Skeletal muscle satellite cell (primary cell): ENCODE results near the gene MPP3.
A peak's percentile ranks its signal among the peaks of the same experiment; 100 is the strongest.

Experiments
- H3K27me3 ChIP-seq: 2 replicates; pipeline ENCODE4 v1.7.0; 2013; ENCODE audit warnings: low read length; ENCODE audit not compliant: control insufficient read depth, insufficient read depth
- H3K36me3 ChIP-seq: 2 replicates; pipeline ENCODE4 v1.7.0; 2013; ENCODE audit warnings: mild to moderate bottlenecking, control low read depth, low read length; ENCODE audit not compliant: insufficient read depth
- H3K4me1 ChIP-seq: 2 replicates; pipeline ENCODE4 v1.7.0; 2013; ENCODE audit warnings: low read length; ENCODE audit not compliant: control insufficient read depth, insufficient read depth
- H3K4me2 ChIP-seq: 2 replicates; pipeline ENCODE4 v1.7.0; 2013; ENCODE audit warnings: mild to moderate bottlenecking, low read length
- H3K4me3 ChIP-seq: 2 replicates; pipeline ENCODE4 v1.7.0; 2013; ENCODE audit warnings: low read length
- H3K9ac ChIP-seq: 2 replicates; pipeline ENCODE4 v1.7.0; 2013; ENCODE audit warnings: mild to moderate bottlenecking, low read depth, low read length, moderate library complexity
- H3K9me3 ChIP-seq: replicated peaks from 2 replicates; pipeline ENCODE4 v1.7.0; 2013; ENCODE audit warnings: mild to moderate bottlenecking, control low read depth, low read length

The MPP3 gene

DNA sequence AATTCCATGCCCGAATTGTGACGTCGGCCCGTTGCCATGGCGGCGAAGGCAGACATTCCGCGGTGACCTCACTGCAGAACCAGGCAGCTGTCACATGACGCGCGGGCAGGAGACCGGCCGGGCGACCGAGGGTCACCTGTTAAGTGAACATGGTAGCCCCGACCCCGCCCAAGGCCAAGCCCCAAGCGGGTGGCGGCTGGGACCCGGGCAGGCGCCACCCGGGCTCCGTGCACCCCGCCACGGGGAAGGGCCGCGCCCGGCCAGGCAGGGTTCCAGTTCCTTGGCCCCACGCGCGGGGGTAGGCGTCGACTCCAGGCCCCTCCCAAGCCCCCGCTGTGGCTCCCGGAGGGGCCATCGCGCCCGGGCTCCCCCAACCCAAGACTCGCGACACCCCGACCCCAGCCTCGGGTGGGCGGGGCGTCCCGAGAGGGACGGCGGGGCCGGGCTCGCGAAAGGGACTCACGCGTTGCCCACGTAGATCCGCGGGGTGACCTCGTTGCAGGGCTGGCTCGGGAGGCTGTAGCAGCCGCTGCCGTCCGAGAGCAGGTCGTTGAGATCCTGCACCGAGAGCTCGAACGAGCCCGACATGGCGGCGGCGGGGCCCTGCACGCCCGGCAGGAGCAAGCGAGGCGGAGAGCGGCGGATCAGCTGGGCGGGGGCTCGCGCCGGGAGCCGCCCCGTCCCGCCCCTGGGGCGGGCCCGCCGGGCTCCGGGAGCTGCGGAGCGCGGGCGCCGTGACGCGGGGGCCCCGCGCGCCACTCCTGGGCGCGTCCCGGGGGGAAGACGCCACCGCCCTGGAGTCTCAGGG, 54.4 kb downstream of the MPP3 start, which contains the start of gene DUSP3:
Gene DUSP3, minus strand, starts transcription at position 641 of the 808 bp plus-strand sequence. Its CDS starts 53 bp downstream, at position 588.
- Histone ChIP-seq H3K9ac (peak within 1 kb of the TSS; percentile 99), H3K27me3 (no peaks in the 10 kb centered on the region), H3K4me1 (peaks cover 26% of the 10 kb centered on the region), H3K9me3 (no peaks in the 10 kb centered on the region), H3K4me3 (peak within 1 kb of the TSS; percentile 96), H3K4me2 (peak within 1 kb of the TSS; percentile 97), H3K36me3 (peaks cover 26% of the 10 kb centered on the region)

DNA sequence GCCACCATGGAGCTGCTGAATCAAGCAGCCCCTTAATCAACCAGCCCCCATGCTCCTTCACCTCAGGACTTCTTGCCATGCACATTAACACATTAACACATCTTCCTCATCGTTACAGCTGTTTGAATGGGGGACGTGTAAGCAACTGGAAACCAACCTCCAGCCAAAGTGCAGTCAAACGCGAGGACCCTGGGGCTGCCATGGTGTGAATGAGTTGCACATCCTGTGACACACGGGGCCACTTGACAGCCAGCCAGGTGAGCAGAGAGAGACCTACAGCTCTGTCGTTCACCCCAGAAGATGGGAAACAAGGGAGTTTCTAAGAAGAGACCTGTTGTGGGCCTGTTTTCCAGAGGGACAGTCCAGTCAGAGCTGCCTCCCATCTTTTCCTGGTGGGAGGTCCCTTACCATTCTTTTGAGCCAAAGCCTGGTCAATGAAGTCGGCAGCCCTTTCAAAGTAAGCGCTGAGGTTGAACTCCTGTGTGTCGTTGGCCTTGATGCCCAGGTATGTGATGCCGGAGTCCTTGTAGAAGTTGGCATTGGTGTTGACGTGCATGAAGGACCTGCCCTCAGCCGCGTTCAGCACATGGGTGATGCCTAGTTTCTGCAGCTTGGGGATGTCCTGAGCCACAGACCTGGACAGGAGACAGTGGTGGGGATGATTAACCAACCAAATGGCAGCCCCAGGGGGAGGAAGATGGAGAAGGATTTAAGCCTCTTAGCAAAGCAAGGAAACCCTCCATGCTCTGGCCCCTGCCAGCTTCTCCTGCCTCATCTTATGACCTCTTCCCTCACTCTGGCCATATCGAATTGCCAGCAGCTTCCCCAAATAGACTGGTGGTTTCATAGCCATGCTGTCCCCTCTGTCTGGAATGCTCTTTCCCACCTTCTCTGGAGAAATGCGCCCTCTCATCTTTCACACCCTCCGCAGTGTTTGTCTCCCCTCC, 58.4 kb downstream of the MPP3 start:
- H3K4me1 ChIP-seq, result peaks cover 14% of the 10 kb centered on the region
- H3K36me3 ChIP-seq, result peaks cover 55% of the 10 kb centered on the region
- H3K27me3 ChIP-seq, result no peaks in the 10 kb centered on the region
- H3K4me2 ChIP-seq, result no peak overlapping the region
- H3K9me3 ChIP-seq, result no peaks in the 10 kb centered on the region
- H3K9ac ChIP-seq, result no peak overlapping the region
- H3K4me3 ChIP-seq, result no peak overlapping the region

DNA sequence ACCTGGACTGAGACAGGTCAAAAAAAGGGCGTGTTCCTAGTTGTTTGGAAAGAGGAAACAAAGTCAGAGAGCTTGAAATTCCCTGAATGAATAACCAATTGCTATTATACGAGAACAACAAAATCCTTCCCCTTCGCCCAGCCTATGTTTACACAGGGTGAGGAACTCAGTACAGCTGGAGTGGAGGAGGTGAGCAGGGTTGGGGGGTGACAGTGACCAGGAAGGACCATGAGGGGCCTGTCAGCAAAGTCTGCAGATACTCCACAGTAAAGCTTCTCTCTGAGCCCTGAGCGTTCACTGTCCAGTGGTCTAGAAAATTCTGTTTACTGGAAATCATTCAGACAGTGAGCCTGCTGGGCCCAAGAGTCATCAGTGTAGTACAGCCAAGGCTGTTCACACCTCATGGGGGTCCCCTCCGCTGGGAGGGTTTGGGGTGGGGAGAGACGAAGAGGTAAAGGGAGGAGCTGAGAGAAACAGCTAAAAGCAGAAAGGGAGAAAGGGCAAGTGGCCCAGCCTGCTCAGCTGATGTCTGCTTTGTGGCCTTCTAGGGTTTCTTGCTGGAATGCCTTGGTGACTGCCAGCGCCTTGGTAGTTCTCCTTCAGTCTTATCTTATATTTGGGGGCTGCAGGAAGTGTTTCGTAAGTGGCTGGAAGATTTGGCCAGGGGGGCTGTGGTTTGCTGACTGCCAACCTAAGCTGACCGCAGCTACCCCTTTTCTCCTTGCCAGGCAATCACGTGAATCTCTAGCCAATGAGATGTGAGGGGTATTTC, 59.9 kb downstream of the MPP3 start:
- Histone ChIP-seq H3K36me3 (peaks cover 68% of the 10 kb centered on the region), H3K9ac (no peak overlapping the region), H3K27me3 (no peaks in the 10 kb centered on the region), H3K4me3 (no peak overlapping the region), H3K9me3 (no peaks in the 10 kb centered on the region), H3K4me2 (no peak overlapping the region), H3K4me1 (peaks cover 8% of the 10 kb centered on the region)

DNA sequence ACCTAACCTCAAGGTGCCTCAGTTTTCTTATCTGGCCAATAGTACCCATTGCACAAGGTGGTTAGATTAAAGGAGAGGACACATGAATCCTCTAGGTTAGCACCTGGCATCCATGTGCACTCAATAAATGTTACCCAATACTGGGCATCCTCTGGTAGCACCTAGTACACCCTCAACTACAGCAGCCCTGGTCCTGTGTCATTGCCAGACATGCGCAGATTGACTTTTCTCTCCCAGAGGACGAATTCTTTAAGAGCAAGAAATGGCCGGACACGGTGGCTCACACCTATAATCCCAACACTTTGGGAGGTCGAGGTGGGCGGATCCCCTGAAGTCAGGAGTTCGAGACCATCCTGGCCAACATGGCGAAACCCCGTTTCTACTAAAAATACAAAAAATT, 61.5 kb downstream of the MPP3 start:
- no peaks in the 10 kb centered on the region for H3K9me3 ChIP-seq
- no peaks in the 10 kb centered on the region for H3K4me1 ChIP-seq
- H3K4me2 ChIP-seq, result no peak overlapping the region
- no peak overlapping the region for H3K4me3 ChIP-seq
- H3K27me3 ChIP-seq, result no peaks in the 10 kb centered on the region
- H3K9ac ChIP-seq, result no peak overlapping the region
- peaks cover 63% of the 10 kb centered on the region for H3K36me3 ChIP-seq

DNA sequence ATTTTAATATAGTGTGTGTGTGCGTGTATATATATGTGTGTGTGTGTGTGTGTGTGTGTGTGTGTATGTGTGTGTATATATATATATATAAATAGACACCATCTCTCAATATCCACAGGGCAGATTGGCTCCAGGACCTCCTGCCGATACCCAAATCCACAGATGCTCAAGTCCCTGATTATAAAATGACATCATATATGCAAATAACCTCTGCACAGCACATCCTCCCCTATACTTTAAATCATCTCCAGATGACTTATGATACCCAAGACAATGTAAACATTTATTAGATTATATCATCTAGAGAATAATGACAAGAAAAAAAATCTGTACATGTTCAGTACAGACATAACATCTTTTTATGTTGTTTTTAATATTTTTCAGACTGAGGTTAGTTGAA, 62.0 kb downstream of the MPP3 start:
- no peaks in the 10 kb centered on the region for H3K4me1 ChIP-seq
- H3K27me3 ChIP-seq, result no peaks in the 10 kb centered on the region
- H3K9ac ChIP-seq, result no peak overlapping the region
- H3K4me2 ChIP-seq, result no peak overlapping the region
- peaks cover 58% of the 10 kb centered on the region for H3K36me3 ChIP-seq
- no peaks in the 10 kb centered on the region for H3K9me3 ChIP-seq
- H3K4me3 ChIP-seq, result no peak overlapping the region

DNA sequence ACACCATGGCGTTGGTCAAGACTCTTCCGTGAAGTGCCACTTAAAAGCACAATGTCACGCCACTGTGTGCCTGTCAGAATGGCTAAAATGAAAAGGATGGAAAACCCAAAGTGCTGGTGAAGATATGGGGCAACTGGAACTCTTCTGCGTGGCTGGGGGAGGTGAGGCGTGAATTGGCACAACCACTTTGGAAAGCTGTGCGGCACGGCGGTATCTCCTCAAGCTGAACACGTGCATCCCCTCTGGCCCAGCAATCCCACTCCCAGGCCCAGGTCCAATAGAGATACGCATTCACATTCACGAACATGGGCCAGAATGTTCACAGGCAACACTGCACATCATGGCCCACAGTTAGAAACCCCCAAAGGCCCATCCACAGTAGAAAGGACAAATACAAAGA, 63.1 kb downstream of the MPP3 start:
- peaks cover 52% of the 10 kb centered on the region for H3K36me3 ChIP-seq

DNA sequence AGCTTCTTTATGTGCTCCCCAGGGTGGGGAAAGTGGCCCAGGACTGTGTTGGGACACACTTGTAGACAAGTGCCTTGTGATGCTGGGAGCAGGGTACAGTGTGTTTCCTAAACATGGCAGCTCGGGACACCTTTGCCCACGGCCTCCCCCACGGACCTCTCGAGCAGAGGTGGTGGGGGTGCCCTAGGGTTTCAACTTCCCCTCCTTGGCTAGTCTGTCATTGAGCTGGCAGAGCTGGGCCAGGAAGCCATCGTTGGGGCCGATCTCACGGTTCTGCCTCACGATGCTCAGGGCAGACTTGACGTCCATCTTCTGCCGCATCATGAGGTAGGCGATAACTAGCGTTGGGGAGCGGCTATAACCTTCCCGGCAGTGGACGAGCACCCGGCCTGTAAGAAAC, 63.5 kb downstream of the MPP3 start:
- H3K4me1 ChIP-seq, result no peaks in the 10 kb centered on the region
- H3K4me3 ChIP-seq, result no peak overlapping the region
- H3K9me3 ChIP-seq, result no peaks in the 10 kb centered on the region
- H3K9ac ChIP-seq, result no peak overlapping the region
- no peak overlapping the region for H3K4me2 ChIP-seq
- H3K27me3 ChIP-seq, result no peaks in the 10 kb centered on the region
- H3K36me3 ChIP-seq, result peaks cover 48% of the 10 kb centered on the region

More for the DNA sequence above, 63.1 kb downstream of the MPP3 start:
- H3K4me2 ChIP-seq, result no peak overlapping the region
- no peak overlapping the region for H3K9ac ChIP-seq
- no peaks in the 10 kb centered on the region for H3K27me3 ChIP-seq
- no peaks in the 10 kb centered on the region for H3K4me1 ChIP-seq
- H3K4me3 ChIP-seq, result no peak overlapping the region
- H3K9me3 ChIP-seq, result no peaks in the 10 kb centered on the region

DNA sequence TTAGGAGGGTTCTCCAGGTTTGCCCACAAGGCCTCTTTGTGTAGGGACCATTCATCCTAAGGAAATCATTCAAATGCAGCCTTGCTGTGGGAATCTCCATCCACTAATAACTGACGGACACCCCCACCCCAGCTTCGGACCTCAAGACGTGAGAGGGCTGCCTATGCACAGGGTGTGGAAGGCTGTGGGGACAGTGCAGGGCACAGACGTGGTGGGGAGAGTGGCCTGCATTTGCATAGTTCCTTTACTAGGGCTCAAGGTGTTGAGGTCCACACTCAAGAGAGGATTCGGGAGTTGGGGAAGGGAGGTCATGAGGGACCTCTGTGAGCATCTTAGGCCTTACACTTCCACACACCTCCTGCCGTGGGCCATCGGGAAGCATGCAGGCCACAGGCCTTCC, 64.0 kb downstream of the MPP3 start:
- Histone ChIP-seq H3K36me3 (peaks cover 43% of the 10 kb centered on the region), H3K4me3 (no peak overlapping the region), H3K9me3 (no peaks in the 10 kb centered on the region), H3K4me1 (no peaks in the 10 kb centered on the region), H3K9ac (no peak overlapping the region), H3K4me2 (no peak overlapping the region), H3K27me3 (no peaks in the 10 kb centered on the region)

DNA sequence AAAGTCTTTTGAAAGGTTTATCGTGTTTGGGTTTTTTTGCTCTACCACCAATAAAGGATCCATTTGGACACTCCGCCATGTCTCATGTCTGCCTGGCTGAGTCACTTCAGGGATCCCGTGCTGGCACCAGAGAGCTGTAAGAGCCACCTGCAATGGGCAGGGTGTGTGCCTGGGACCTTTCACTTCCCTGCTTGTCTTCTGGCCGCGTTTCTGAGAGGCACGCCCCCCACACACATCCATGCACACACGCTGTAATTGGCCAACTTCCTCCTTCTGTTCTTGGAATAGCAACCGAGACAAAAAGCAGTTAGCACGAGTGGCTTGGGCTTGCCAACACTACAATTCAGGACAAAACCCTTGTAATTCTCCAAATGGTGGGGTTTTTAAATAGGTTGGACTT, 64.6 kb downstream of the MPP3 start:
- no peaks in the 10 kb centered on the region for H3K27me3 ChIP-seq
- no peak overlapping the region for H3K9ac ChIP-seq
- peaks cover 41% of the 10 kb centered on the region for H3K36me3 ChIP-seq
- H3K4me3 ChIP-seq, result no peak overlapping the region
- H3K4me2 ChIP-seq, result no peak overlapping the region
- H3K4me1 ChIP-seq, result no peaks in the 10 kb centered on the region
- no peaks in the 10 kb centered on the region for H3K9me3 ChIP-seq

DNA sequence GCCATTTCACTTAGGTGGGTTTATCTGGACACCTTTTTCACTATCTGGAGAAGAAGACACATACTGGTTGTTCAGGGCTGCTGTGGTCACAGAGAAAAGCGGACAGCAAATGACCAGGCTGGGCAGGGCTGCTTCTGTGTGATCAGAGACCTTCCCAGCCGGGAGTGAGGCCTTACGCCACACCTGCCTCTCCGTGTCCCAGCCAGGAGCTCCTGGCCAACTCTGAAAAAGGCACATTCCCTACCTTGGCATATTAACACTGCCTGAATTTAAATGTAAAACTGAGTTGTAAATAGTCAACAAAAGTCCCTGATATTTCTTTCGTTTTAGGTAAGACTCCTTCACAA, 65.3 kb downstream of the MPP3 start:
- H3K4me2 ChIP-seq, result no peak overlapping the region
- H3K36me3 ChIP-seq, result peaks cover 34% of the 10 kb centered on the region
- no peak overlapping the region for H3K4me3 ChIP-seq
- no peaks in the 10 kb centered on the region for H3K27me3 ChIP-seq
- H3K9me3 ChIP-seq, result no peaks in the 10 kb centered on the region
- H3K4me1 ChIP-seq, result no peaks in the 10 kb centered on the region
- no peak overlapping the region for H3K9ac ChIP-seq

DNA sequence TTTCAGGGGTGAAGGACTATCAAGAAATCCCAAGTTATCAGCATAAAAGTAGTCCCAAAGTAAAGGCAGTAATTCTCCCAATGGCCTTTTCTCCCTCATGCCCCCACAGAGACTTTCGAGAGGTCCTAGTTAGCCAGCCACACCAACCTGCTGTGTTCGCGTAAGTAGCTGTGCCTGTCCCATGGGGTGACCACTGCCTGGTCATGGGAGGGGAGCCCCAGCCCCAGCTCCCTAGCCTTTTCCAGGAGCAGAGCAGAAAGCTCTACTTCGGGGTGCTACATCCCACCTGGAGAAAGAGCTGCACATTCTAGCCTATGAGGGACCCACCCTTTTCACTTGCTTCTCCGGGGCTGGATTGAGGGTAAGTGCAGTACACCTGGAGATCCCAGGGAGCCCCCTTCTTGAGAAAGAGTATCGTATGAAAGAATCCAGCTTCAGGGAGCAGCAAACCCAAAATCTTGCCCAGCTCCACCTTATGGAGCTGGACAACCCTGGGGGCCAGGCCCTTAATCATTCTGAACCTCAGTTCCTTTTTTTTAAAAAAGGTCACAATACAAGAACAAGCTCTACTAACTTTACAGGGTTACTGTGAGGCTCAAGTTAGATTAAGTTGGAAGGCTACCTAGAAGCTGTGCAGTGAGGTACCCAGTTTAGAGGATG, 65.8 kb downstream of the MPP3 start:
- Histone ChIP-seq H3K4me1 (no peaks in the 10 kb centered on the region), H3K4me2 (no peak overlapping the region), H3K36me3 (peaks cover 29% of the 10 kb centered on the region), H3K9ac (no peak overlapping the region), H3K4me3 (no peak overlapping the region), H3K9me3 (no peaks in the 10 kb centered on the region), H3K27me3 (no peaks in the 10 kb centered on the region)
